CD14-positive monocyte (primary cell): Measurements from ENCODE around the gene ZBTB7C. TPM values are rescaled to one million over a fixed set of nuclear protein-coding genes. Genes with fewer than 3 reads are reported as not detected.
A peak's percentile ranks its signal among the peaks of the same experiment; 100 is the strongest.

Experiments
- DNase-seq, 3 donors: peaks; one replicate each; pipeline ENCODE4 v3.0.0-alpha.2; 2011 to 2022
- H2AFZ ChIP-seq: 2 replicates; pipeline ENCODE4 v1.6.0; 2012; ENCODE audit warnings: mild to moderate bottlenecking, low read depth, low read length, inconsistent platforms; ENCODE audit not compliant: insufficient read depth, poor library complexity, severe bottlenecking
- H3K27ac ChIP-seq, 2 donors: 1 replicate in 1 of 2; 2 replicates in 1 of 2; pipeline ENCODE4 v1.5.1; 2012 to 2013; ENCODE audit warnings: low read length in 2 of 2, control low read depth in 1 of 2, inconsistent platforms in 1 of 2, low read depth in 1 of 2, mild to moderate bottlenecking in 1 of 2
- H3K27me3 ChIP-seq, 2 donors: one replicate each; pipeline versions ENCODE4 v1.6.0 to v1.6.1; 2011 to 2013; ENCODE audit warnings: low read length in 2 of 2; ENCODE audit not compliant: control insufficient read depth in 2 of 2, insufficient read depth in 2 of 2
- H3K36me3 ChIP-seq, 2 donors: replicated peaks in 1 of 2; 1 replicate in 1 of 2; 2 replicates in 1 of 2; pipeline versions ENCODE4 v1.5.1 to v1.6.1; 2012 to 2013; ENCODE audit warnings: low read length in 2 of 2, control low read depth in 1 of 2, inconsistent platforms in 1 of 2, mild to moderate bottlenecking in 1 of 2; ENCODE audit not compliant: insufficient read depth in 2 of 2, control insufficient read depth in 1 of 2
- H3K4me1 ChIP-seq, 2 donors: 1 replicate in 1 of 2; 2 replicates in 1 of 2; pipeline versions ENCODE4 v1.5.1 to v1.6.1; 2012 to 2013; ENCODE audit warnings: low read length in 2 of 2, control low read depth in 1 of 2, inconsistent platforms in 1 of 2, mild to moderate bottlenecking in 1 of 2, moderate library complexity in 1 of 2; ENCODE audit not compliant: insufficient read depth in 2 of 2, control insufficient read depth in 1 of 2
- H3K4me2 ChIP-seq: replicated peaks from 2 replicates; pipeline ENCODE3; 2012; ENCODE audit warnings: low read length, moderate library complexity, mild to moderate bottlenecking; ENCODE audit not compliant: poor library complexity, severe bottlenecking; ENCODE audit errors: extremely low read depth
- H3K4me3 ChIP-seq, 3 experiments: fragments of 200-600 bp in 1 of 3; sonication (generic) in 1 of 3; replicated peaks in 1 of 3; 1 replicate in 2 of 3; 2 replicates in 1 of 3; pipeline ENCODE4 v1.5.1; 2011 to 2013; ENCODE audit warnings: low read length in 3 of 3, mild to moderate bottlenecking in 3 of 3, control low read depth in 2 of 3, low read depth in 2 of 3, inconsistent platforms in 1 of 3, moderate library complexity in 1 of 3
- H3K79me2 ChIP-seq: 2 replicates; pipeline ENCODE4 v1.6.0; 2012; ENCODE audit warnings: mild to moderate bottlenecking, control low read depth, inconsistent platforms, low read length, moderate library complexity; ENCODE audit not compliant: insufficient read depth
- H3K9ac ChIP-seq: 2 replicates; pipeline ENCODE4 v1.6.0; 2017; ENCODE audit warnings: low read length, mild to moderate bottlenecking; ENCODE audit not compliant: insufficient read depth, poor library complexity, severe bottlenecking
- H3K9me3 ChIP-seq, 2 donors: replicated peaks in 1 of 2; 1 replicate in 1 of 2; 2 replicates in 1 of 2; pipeline versions ENCODE4 v1.5.1 to v1.6.1; 2012 to 2013; ENCODE audit warnings: low read length in 2 of 2, control low read depth in 1 of 2; ENCODE audit not compliant: control insufficient read depth in 1 of 2, insufficient read depth in 1 of 2
- H4K20me1 ChIP-seq: 2 replicates; pipeline ENCODE4 v1.6.0; 2012; ENCODE audit warnings: mild to moderate bottlenecking, low read length, control low read depth, moderate library complexity; ENCODE audit not compliant: insufficient read depth
- H3K27ac Mint-ChIP-seq, 7 donors: one replicate each; pipeline ENCODE4 v1.8.0; 2020; ENCODE audit warnings: mild to moderate bottlenecking in 7 of 7, mixed read lengths in 7 of 7, moderate library complexity in 6 of 7, inconsistent platforms in 2 of 7
- H3K27me3 Mint-ChIP-seq, 3 donors: one replicate each; pipeline ENCODE4 v1.8.0; 2021 to 2022; ENCODE audit warnings: low read depth in 3 of 3, mild to moderate bottlenecking in 3 of 3, mixed read lengths in 3 of 3, moderate library complexity in 3 of 3, inconsistent platforms in 1 of 3
- H3K36me3 Mint-ChIP-seq, 2 donors: one replicate each; pipeline ENCODE4 v1.8.0; 2020; ENCODE audit warnings: mixed read lengths in 2 of 2, inconsistent platforms in 1 of 2, mild to moderate bottlenecking in 1 of 2
- H3K4me1 Mint-ChIP-seq: one replicate; pipeline ENCODE4 v1.8.0; 2020; ENCODE audit warnings: mild to moderate bottlenecking, mixed read lengths
- H3K4me3 Mint-ChIP-seq, 2 donors: one replicate each; pipeline ENCODE4 v1.8.0; 2020; ENCODE audit warnings: mild to moderate bottlenecking in 2 of 2, mixed read lengths in 2 of 2, moderate library complexity in 1 of 2
- H3K9me3 Mint-ChIP-seq, 7 donors: one replicate each; pipeline ENCODE4 v1.8.0; 2020 to 2022; ENCODE audit warnings: mixed read lengths in 7 of 7, mild to moderate bottlenecking in 6 of 7, moderate library complexity in 6 of 7, inconsistent platforms in 2 of 7
- WGBS: methylation state at CpG from one replicate; pipeline ENCODE4 v1.1.5; 2013; ENCODE audit warnings: missing lambda C conversion rate; ENCODE audit not compliant: insufficient coverage; 5-methylcytosine and 5-hydroxymethylcytosine counted together
- intact Hi-C, 2 donors: fragments of 100-400 bp; cut with micrococcal nuclease; formaldehyde crosslinking; loops; one replicate each; pipeline versions ENCODE4 v1.15.0 to v1.15.1; 2023
- polyA plus RNA-seq, 3 donors: library from polyadenylated mRNA; depleted of rRNA in 1 of 3; unstranded in 2 of 3; stranded (reverse) in 1 of 3; fragments of 300-500 nt in 2 of 3; fragments of >200 nt in 1 of 3; fragmentation: Illumina TruSeq in 2 of 3; gene quantifications; 1 replicate in 2 of 3; 2 replicates in 1 of 3; pipeline ENCODE4 v1.2.3, GENCODE V29; 2012 to 2021
- TF ChIP-seq, protein P1 (sequence below): fragments of 200-600 bp; IDR thresholded peaks from one replicate; pipeline ENCODE4 v1.8.0; 2022; ENCODE audit warnings: antibody characterized with exemption, mild to moderate bottlenecking

The ZBTB7C gene
- polyA plus RNA-seq, 3 donors, result 0.03 to 0.09 TPM; not detected in 1

DNA sequence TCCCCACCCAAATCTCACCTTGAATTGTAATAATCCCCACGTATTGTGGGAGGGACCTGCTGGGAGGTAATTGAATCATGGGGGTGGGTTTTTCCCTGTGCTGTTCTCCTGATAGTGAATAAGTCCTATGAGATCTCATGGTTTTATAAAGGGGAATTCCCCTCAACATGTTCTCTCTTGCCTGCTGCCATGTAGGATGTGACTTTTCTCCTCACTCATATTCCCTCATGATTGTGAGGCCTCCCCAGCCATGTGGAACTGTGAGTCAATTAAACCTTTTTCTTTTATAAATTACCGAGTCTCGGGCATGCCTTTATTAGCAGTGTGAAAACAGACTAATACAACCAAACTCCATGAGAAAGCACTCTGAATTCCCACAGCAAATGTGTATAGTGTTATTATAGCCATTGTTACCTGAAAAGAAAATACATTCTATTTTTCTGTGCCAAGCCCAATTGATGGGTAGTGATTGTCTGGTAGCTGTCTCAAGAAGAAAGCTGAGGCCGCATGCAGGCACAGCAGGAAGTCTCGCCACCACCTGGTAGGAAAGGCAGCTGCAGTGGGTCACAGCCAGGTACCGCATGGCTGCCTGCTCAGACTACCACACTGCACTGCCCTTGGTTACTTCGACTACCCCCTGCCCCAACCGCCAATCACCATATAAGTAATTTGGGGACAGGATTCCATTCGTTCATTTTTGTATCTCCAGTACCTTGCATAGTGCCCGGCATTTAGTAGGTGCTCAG, 10.3 kb upstream of the ZBTB7C start:
- H3K27me3 Mint-ChIP-seq, result peaks cover 23 to 52% (median 31%) of the 10 kb centered on the region in 3 donors
- peaks cover 16% of the 10 kb centered on the region for H3K4me1 Mint-ChIP-seq
- Histone ChIP-seq H4K20me1 (no peaks in the 10 kb centered on the region), H3K9me3 (peaks cover 0 to under 1% of the 10 kb centered on the region in 2 donors), H3K4me3 (no peak overlapping the region), H3K27me3 (peaks cover 27 to 30% of the 10 kb centered on the region in 2 donors), H3K27ac (no peak overlapping the region), H3K4me1 (peaks cover 0 to 9% of the 10 kb centered on the region in 2 donors), H3K79me2 (no peaks in the 10 kb centered on the region), H3K4me2 (no peak overlapping the region), H3K9ac (no peak overlapping the region), H3K36me3 (no peaks in the 10 kb centered on the region), H2AFZ (no peak overlapping the region)
- H3K27ac Mint-ChIP-seq, result peak overlapping the region in 2 of 7 donors; percentile 18 to 32
- H3K4me3 Mint-ChIP-seq, result no peak overlapping the region
- intact Hi-C loops, result no loop called here
- H3K36me3 Mint-ChIP-seq, result no peaks in the 10 kb centered on the region
- TF ChIP-seq, protein P1, sequence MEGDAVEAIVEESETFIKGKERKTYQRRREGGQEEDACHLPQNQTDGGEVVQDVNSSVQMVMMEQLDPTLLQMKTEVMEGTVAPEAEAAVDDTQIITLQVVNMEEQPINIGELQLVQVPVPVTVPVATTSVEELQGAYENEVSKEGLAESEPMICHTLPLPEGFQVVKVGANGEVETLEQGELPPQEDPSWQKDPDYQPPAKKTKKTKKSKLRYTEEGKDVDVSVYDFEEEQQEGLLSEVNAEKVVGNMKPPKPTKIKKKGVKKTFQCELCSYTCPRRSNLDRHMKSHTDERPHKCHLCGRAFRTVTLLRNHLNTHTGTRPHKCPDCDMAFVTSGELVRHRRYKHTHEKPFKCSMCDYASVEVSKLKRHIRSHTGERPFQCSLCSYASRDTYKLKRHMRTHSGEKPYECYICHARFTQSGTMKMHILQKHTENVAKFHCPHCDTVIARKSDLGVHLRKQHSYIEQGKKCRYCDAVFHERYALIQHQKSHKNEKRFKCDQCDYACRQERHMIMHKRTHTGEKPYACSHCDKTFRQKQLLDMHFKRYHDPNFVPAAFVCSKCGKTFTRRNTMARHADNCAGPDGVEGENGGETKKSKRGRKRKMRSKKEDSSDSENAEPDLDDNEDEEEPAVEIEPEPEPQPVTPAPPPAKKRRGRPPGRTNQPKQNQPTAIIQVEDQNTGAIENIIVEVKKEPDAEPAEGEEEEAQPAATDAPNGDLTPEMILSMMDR, result no peak
- H3K9me3 Mint-ChIP-seq, result peaks cover 0 to 4% (median 3%) of the 10 kb centered on the region in 7 donors
- DNase-seq, result no peak
- WGBS, result 88% methylated on average over 2 of the region's 10 CpGs

DNA sequence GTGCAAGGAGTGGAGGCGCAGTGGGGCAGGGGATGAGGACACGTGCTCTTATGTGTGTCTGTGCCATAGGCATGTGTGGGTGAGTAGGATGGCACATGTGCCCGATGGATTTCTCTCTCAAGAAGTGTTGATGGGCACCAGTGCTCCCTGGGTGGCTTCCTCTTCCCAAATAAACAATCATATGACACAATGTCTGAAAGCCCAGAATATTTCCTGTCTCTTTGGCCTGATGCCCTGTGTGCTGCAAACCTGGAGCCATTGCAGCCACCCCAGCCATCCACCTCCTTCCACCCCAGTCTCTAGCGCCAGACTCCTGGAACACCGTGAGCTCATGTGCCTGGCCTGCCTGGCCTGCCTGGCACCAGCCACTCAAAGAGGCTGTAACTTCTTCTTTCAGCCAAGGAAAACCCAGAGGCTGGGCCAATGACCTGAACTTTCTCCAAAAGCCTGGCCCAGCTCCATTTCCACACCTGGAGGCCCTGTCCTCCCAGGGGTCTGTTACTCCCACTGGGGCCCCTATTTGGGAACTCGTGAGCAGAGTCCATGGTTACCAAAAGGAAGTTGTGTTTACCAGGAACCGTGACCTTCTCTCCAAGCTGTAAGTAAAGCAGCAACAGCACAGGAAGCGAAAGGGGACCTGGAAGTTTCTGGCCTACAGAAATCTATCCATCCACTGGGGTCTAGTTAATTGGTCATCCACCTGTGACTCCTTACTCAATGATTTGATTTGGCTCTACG, 9.5 kb upstream of the ZBTB7C start:
- H3K4me1 Mint-ChIP-seq, result peaks cover 18% of the 10 kb centered on the region
- no peak overlapping the region for H2AFZ ChIP-seq
- no peak overlapping the region for H3K27ac ChIP-seq
- no peak overlapping the region for H3K4me3 ChIP-seq
- H3K36me3 Mint-ChIP-seq, result peaks cover 0 to 2% of the 10 kb centered on the region in 2 donors
- no peaks in the 10 kb centered on the region for H4K20me1 ChIP-seq
- peaks cover 0 to 10% of the 10 kb centered on the region in 2 donors for H3K4me1 ChIP-seq
- H3K27me3 ChIP-seq, result peaks cover 23 to 24% of the 10 kb centered on the region in 2 donors
- intact Hi-C loops, result no loop called here
- H3K4me3 Mint-ChIP-seq, result peak overlapping the region in 1 of 2 donors; percentile 2
- H3K9me3 ChIP-seq, result peaks cover 5 to 7% of the 10 kb centered on the region in 2 donors
- WGBS, result 35% methylated on average over 5 of the region's 9 CpGs
- H3K36me3 ChIP-seq, result no peaks in the 10 kb centered on the region
- TF ChIP-seq, protein P1, result no peak
- H3K27me3 Mint-ChIP-seq, result peaks cover 23 to 48% (median 31%) of the 10 kb centered on the region in 3 donors
- no peak overlapping the region for H3K9ac ChIP-seq
- H3K27ac Mint-ChIP-seq, result peak overlapping the region in 2 of 7 donors; percentile 32 to 36
- DNase-seq, result no peak
- peaks cover 5 to 12% (median 9%) of the 10 kb centered on the region in 7 donors for H3K9me3 Mint-ChIP-seq
- no peak overlapping the region for H3K4me2 ChIP-seq
- H3K79me2 ChIP-seq, result no peaks in the 10 kb centered on the region
